HG03354 (cell line): ENCODE measurements around the gene NSD1.
"Not testable (repeated sequence)": the region's sequence is repeated elsewhere in the genome, so short reads cannot be mapped to it uniquely, and the experiment has no call there.

Source experiments
- ATAC-seq: cut with Tn5 transposase; IDR thresholded peaks from one replicate; pipeline ENCODE4 v1.9.1; 2021; ENCODE audit warnings: mild to moderate bottlenecking; ENCODE audit not compliant: unreplicated experiment, poor library complexity, severe bottlenecking

The NSD1 gene

DNA sequence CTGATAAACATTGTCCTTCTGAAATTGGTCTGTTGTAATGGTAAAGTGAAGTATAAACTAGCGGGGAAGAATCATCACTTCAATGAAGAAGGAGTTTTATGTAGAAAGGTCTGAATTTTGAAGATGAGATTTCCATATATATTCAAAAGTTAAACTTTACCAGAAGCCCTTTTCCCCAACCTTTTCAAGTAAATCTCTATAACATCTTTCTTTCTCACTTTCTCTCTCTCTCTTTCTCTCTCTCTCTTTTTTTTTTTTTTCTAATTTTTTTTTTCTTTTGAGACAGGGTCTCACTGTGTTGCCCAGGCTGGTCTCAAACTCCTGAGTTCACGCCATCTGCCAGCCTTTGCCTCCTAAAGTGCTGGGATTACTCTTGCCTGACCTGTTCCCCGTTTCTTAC is 78.7 kb downstream of the NSD1 start:
- no peak for ATAC-seq

DNA sequence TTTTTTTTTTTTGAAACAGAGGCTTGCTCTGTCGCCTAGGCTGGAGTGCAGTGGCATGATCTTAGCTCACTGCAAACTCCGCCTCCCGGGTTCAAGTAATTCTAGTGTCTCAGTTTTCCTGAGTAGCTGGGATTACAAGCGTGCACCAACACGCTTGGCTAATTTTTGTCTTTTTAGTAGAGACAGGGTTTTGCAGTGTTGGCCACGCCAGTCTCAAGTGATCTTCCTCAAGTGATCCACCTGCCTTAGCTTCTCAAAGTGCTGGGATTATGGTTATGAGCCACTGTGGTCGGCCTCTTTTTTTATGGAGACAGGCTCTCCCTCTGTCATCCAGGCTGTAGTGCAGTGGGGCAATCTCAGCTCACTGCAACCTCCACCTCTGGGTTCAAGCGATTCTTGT is 87.0 kb downstream of the NSD1 start:
- ATAC-seq = no peak

DNA sequence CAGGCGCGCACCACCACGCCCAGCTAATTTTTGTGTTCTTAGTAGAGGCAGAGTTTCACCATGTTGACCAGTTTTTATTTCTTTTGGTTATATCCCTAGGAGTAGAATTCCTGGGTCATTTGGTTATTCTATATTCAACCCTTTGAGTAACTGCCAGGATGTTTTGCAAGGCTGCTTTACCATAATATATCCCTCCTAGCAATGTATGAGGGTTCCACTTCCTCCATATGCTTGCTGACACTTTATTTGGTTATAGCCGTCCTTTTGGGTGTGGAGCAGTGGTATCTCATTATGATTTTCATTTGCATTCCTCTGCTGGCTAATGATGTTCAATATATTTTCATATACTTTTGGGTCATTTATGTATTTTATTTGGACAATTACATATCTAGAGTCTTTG is 88.7 kb downstream of the NSD1 start:
- ATAC-seq = no peak

DNA sequence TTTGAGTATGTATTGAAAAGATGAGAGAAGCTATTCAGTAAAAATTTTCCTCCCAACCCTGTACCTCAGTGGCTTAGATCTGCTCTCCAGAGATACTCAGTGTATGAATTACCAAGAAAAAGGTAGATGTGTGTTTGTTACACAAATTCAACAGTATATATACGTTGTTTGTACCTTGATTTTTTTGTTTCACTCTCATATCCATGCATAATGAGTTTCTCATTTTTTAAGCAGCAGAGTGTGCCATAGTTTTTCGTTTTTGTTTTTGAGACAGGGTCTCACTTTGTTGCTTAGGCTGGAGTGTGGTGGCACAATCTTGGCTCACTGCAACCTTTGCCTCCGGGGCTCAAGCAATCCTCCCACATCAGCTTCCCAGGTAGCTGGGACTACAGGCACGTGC is 92.2 kb downstream of the NSD1 start:
- ATAC-seq = no peak

DNA sequence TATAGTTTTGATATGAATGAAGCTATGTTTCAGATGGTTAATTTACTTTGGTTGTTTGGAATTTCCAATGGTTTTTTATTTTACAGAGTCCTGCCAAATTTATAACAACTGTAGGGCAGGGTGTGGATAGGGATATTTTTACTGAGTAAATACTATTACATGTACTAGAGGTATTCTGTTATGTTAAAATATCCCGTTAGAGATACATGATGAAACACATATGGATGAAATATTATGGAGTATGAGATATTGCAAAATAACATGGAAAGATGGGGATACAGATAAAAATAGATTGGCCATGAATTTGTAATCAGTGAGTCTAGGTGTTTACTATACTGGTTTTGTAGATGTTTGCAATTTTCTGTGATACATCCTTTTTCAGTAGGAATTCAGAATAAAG is 93.3 kb downstream of the NSD1 start:
- ATAC-seq = no peak

DNA sequence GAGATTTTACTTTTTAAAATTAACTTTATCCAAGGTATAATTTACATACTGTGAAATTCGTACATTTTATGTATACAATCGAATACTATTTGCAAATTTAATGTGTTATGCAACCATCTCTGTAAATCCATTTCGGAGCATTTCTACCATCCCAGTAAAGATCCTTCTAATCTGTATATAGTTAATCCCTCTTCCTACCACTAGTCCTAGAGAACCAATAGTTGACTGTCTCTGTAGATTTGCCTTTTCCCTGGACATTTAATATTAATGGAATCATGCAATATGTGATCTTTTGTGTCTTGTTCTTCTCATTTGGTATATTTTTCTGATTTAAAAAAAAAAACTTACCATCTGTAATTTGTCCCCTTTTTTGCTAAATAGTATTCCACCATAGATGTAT is 95.2 kb downstream of the NSD1 start:
- no peak for ATAC-seq

DNA sequence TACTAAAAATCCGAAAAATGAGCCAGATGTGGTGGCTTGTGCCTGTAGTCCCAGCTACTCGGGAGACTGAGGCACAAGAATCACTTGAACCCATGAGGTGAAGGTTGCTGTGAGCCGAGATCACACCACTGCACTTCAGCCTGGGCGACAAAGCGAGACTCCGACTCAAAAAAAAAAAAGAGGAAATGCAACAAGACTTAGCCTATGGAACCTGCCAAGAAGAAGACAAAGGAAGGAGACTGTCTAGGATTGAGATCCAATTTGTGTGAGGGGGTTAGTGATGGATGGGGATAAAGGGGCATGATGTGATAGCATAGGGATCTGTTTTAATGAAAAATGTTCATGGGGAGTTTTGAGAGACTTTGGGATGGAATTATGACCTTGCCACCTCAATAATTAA is 97.1 kb downstream of the NSD1 start:
- no peak for ATAC-seq

DNA sequence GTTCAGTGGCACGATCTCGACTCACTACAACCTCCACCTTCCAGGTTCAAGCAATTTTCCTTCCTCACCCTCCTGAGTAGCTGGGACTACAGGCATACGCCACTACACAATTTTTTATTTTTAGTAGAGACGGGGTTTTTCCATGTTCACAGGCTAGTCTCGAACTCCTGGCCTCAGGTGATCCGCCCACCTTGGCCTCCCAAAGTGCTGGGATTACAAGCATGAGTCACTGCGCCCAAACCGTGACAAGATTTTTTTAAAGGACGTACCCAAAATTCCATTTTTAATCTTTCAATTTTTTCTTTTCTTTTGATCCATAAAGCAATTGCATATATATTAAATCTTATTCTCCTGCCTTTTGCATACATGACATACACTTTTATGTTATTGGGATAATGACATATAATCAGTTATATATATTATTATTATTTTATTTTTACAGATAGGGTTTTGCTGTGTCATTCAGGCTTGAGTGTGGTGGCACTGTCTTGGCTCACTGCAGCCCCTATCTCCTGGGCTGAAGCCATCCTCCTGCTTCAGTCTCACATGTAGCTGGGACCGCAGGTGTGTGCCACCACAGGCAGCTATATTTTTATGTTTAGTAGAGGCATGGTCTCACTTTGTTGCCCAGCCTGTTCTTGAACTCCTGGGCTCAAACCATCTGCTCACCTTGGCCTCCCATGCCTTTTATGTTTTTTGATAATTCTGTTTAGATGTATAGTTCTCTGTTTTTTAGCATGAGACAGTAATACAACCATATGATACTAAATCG is 98.1 kb downstream of the NSD1 start:
- no peak for ATAC-seq

DNA sequence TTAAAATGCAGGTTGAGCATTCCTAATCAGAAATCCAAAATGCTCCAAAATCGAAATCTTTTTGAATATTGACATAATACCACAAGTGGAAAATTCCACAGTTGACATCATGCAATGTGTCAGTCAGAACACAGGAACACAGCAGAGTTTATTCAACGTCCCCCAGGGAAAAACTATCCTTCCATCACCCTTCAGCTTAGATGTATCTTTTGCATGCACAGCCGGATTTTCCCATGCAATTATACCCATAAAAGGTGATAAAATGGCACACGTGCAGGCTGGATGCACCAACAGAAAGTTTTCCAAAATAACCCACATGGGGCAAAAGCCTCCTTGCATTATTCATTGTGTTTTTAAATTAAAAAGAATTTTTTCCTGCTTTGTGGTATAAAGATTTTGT is 98.8 kb downstream of the NSD1 start:
- no peak for ATAC-seq

DNA sequence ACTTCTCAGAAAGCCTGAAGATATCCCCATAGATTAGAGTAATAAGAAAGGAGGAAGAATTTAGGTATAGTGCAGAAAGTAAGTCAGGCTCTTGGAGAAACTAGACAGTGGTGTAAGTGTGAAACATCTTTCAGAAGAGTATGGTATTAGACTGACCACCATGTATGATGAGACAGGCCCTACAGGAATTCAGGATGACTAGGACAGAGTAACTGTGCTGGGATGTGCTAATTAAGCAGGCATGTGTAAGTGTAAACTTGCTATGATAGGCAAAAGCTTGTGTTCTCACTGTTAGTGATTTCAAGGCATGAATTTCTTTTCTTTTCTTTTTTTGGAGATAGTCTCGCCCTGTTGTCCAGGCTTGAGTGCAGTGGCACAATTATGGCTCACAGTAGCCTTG is 99.2 kb downstream of the NSD1 start:
- no peak for ATAC-seq

DNA sequence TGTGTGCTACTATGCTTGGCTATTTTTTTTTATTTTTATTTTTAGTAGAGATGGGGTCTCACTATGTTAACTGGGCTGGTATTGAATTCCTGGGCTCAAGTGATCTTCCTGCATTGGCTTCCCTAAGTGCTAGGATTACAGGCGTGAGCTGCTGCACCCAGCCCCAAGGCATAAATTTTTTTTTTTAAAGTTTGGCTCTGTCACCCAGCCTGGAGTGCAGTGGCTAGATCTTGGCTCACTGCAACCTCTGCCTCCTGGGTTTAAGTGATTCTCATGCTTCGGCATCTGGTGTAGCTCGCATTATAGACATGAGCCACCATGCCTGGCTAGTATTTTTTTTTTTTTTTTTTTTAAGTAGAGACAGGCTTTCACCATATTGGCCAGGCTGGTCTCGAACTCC is 99.6 kb downstream of the NSD1 start:
- no peak for ATAC-seq

DNA sequence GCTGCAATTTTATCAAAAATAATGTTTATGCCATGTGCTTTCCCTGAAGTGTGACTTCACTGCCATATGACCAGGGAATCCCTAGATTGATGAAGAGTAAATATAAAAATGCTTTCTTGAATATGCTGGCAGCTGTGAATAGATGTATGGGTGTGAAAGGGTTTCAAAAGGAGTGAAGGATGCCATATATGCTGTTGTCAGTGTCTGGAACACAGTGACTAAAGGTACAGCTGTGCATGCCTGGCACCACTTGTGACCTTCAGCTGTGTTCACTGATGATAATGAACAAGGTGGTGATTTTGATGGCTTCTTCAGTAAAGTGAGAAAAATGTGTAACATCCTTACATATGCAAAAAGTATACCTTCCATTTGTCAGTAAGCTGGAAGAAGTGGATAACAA is 100.2 kb downstream of the NSD1 start:
- no peak for ATAC-seq

DNA sequence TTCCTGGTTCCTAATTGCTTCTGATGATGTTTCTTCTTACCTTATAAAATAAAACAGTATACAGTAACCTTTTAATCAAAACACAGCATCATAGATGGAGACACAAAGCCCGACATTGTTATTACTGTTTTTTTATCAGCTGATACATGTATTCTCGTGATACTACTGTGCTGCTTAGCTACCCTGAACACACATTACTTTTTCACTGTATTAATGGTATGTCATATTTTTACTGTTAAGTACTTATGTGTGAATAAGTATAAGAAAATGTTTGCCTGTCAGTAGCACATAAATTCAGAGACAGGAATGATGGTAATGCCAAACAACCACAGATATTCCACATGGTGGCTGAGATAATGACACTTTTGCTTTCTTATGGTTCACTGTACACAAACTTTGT is 101.3 kb downstream of the NSD1 start:
- no peak for ATAC-seq

DNA sequence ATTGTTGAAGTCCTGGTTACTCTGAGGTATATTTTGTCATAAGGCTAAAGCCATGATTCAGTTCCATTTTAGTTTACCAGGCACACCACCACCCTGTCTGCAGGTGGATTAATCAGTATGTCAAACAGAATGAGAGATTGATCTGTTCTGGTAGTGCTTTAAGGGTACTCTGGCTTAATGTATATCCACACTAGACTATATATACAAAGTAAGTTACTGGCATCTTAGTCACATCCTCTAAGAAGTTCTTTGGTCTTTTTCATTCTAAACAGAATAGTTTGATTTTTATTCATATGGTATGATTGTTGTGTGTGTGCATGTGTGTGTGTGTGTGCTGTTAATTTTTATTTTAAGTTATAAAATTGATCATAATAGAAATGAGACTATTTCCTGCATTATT is 108.2 kb downstream of the NSD1 start:
- ATAC-seq = no peak

DNA sequence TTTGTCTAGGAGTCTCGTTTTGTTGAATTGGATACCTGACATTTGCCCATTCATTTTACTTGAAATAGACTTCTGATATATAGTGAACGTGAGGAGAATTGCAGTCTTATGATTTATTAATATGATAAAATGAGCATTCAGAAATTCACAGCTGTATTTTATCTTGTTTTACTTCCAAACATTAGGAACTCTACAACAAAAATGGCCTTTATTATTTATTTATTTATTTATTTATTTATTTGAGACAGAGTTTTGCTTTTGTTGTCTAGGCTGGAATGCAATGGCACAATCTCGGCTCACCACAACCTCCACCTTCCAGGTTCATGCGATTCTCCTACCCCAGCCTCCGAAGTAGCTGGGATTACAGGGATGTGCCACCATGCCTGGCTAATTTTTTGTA is 108.7 kb downstream of the NSD1 start:
- no peak for ATAC-seq

DNA sequence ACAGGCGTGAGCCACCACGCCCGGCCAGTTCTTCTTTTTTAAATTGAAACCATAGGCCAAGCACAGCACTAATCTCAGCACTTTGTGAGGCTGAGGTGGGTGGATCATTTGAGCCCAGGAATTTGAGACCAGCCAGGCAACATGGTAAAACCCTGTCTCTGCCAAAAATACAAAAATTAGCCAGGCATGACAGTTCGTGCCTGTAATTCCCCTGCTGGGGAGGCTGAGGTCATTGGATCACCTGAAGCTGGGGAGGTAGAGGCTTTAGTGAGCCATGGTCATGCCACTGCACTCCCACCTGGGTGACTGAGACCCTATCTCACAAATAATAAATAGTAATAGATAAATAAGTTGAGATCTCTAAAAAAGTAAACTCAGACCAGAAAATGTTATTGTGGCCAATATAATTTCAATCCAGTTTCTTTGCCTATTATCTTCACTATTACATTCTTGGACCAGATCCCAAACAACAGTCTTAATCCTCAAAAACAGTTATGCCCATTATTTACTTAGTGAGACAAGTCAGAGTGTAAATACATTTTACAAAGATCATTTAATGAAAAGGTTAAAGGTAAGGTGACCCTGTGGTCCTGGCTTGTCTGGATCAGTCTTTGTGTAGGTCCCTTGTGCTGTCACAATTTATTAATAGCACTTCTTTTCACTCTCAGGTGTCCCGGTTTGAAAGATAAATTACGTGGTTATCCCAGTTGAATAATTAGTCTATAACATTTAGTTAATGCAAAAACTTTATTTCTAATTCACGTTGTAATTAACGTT is 116.4 kb downstream of the NSD1 start:
- no peak for ATAC-seq

DNA sequence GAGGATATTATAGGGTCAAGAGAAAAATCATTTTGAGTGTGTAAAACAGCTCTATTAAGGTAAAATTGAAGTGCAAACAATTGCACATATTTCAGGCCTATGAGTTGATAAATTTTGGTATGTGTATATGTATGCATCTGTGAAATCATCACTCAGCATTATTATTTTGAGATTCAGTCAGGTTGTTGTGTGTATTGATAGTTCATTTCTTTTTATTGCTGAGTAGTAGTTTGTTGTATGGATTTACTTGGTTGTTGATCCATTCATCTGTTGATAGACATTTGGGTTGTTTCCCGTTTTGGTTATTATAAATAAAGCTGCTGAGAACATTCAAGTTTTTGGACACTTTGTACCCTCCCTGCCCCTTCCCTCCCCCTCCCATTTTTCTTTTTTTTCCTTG is 119.7 kb downstream of the NSD1 start:
- no peak for ATAC-seq

DNA sequence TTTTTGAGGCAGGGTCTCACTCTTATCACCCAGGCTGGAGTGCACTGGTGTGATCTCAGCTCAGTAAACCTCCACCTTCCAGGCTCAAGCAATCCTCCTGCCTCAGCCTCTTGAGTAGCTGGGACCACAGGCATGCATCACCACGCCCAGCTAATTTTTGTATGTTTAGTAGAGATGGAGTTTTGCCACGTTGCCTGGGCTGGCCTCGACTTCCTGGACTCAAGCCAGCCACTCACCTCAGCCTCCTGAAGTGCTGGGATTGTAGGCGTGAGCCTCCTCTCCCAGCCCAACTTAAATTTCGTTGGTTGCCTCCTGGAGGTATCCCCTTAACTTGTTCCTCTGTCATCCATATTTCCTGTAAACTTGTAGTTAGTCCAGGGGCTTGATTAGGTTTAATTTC is 122.7 kb downstream of the NSD1 start:
- ATAC-seq = no peak

DNA sequence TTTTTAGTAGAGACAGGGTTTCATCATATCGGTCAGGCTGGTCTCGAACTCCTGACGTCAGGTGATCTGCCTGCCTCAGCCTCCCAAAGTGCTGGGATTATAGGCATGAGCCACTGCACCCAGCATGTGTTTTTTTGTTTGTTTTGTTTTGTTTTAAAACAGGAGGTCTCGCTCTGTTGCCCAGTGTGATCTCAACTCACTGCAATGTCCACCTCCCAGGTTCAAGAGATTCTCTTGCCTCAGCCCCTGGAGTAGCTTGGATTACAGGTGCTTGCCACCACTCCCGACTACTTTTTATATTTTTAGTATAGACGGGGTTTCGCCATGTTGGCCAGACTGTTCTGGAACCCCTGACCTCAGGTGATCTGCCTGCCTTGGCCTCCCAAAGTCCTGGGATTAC is 125.1 kb downstream of the NSD1 start:
- ATAC-seq = not testable (repeated sequence)

DNA sequence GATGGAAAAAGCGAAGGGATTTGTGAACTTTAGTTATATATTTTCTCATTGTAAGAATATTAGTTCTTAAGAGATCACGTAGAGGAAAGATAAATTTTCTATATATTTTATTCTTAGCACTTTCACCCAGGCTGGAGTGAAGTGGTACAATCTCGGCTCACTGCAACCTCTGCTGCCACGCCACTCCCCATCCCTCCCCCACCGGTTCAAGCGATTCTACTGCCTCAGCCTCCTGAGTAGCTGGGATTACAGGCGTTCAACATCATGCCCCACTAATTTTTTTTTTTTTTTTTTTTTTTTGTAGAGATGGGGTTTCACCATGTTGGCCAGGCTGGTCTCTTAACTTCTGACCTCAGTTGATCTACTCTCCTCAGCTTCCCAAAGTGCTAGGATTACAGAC is 127.4 kb downstream of the NSD1 start:
- ATAC-seq = no peak

DNA sequence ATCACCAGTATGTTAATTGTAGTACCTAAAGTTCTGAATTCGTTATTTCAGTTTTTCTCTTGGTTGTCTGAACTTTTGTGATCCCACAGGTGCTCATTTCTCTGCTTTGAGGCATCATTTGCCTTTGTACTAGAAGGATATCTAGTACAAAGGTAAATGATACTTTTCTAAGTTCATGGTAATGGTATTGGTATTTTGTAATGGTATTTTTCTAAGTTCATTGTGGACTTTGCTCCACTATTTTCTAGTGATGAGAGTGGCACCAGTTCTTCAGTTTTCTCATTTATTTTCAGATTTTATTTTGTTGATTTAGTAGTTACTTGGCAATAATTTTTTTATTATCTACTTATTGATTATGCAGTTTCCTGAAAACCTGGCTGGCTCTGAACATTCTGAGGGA is 127.9 kb downstream of the NSD1 start:
- ATAC-seq = no peak

DNA sequence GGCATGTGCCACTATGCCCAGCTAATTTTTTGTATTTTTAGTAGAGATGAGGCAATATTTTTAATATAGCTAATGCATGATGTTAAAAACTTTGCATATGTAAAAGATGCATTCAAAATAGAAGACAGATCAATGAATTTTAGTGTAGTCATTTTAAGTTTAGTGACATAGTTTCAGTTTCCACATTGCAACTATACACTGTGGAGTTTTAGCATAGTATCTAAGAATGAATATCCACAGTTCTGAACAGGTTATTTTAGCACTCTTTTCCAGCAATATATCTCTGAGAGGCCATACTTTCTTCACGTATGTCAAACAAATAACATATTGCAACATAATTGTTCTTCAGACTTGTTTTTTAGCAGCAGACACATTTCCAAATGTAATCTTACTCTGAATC is 130.6 kb downstream of the NSD1 start:
- ATAC-seq = no peak
